ENCODE measurements around the gene ARNT2.

ARNT2 gene

GRCh38 chr15:80601256-80601655, 197.1 kb downstream of the ARNT2 start:
- H3K36me3 ChIP-seq = no peaks in the 10 kb centered on the region
- no peaks in the 10 kb centered on the region for H3K27me3 ChIP-seq
- no peak overlapping the region for H3K4me3 ChIP-seq (ENCODE audit: low read depth, low read length)
- no peak for DNase-seq
- H3K4me1 ChIP-seq = no peaks in the 10 kb centered on the region
- no peaks in the 10 kb centered on the region for H3K9me3 ChIP-seq
- TF ChIP-seq CTCF (IDR thresholded peaks at IDR 0.05; ENCODE audit: low read depth, low read length) = no peak

- no peaks in the 10 kb centered on the region; the same call in 1 of the 2 replicates for H3K4me1 ChIP-seq
- H3K9me3 ChIP-seq = no peaks in the 10 kb centered on the region
- TF ChIP-seq CTCF (IDR thresholded peaks at IDR 0.05; ENCODE audit: low read depth, low read length) = no peak
- H3K36me3 ChIP-seq = no peaks in the 10 kb centered on the region
- no peak overlapping the region for H3K4me3 ChIP-seq (ENCODE audit: low read depth, low read length)
- DNase-seq = no peak
- no peaks in the 10 kb centered on the region for H3K27me3 ChIP-seq
Observed at GRCh38 chr15:80604583-80605575, 200.7 kb downstream of the ARNT2 start.

- no peak for TF ChIP-seq CTCF (IDR thresholded peaks at IDR 0.05; ENCODE audit: low read depth, low read length)
- H3K9me3 ChIP-seq = no peaks in the 10 kb centered on the region
Observed at GRCh38 chr15:80605591-80606150, 201.5 kb downstream of the ARNT2 start.

GRCh38 chr15:80606511-80607071, 202.4 kb downstream of the ARNT2 start:
- Histone ChIP-seq H3K4me3 (ENCODE audit: low read depth, low read length) (no peak overlapping the region), H3K27me3 (no peaks in the 10 kb centered on the region), H3K36me3 (no peaks in the 10 kb centered on the region), H3K9me3 (no peaks in the 10 kb centered on the region), H3K4me1 (no peaks in the 10 kb centered on the region; the same call in 1 of the 2 replicates)
- TF ChIP-seq CTCF (IDR thresholded peaks at IDR 0.05; ENCODE audit: low read depth, low read length) = no peak
- no peak for DNase-seq

More at GRCh38 chr15:80605591-80606150, 201.5 kb downstream of the ARNT2 start:
- H3K36me3 ChIP-seq = no peaks in the 10 kb centered on the region
- no peaks in the 10 kb centered on the region; the same call in 1 of the 2 replicates for H3K4me1 ChIP-seq
- no peak overlapping the region for H3K4me3 ChIP-seq (ENCODE audit: low read depth, low read length)
- no peaks in the 10 kb centered on the region for H3K27me3 ChIP-seq
- no peak for DNase-seq

GRCh38 chr15:80607287-80607980, 203.3 kb downstream of the ARNT2 start:
- DNase-seq = no peak
- H3K4me3 ChIP-seq (ENCODE audit: low read depth, low read length) = no peak overlapping the region
- no peaks in the 10 kb centered on the region for H3K9me3 ChIP-seq
- H3K4me1 ChIP-seq = no peaks in the 10 kb centered on the region; the same call in 1 of the 2 replicates
- H3K36me3 ChIP-seq = no peaks in the 10 kb centered on the region
- no peak for TF ChIP-seq CTCF (IDR thresholded peaks at IDR 0.05; ENCODE audit: low read depth, low read length)
- H3K27me3 ChIP-seq = no peaks in the 10 kb centered on the region
